SW 1271 (cell line): ENCODE results near the gene KIF7.
A peak's percentile ranks its signal among the peaks of the same experiment; 100 is the strongest.
"Not testable (repeated sequence)": the region's sequence is repeated elsewhere in the genome, so short reads cannot be mapped to it uniquely, and the experiment has no call there.

Experiments used
- DNase-seq, 2 experiments: peaks; one replicate each; lab custom pipeline; 2025; lab: John Stamatoyannopoulos, UW

The KIF7 gene, protein sequence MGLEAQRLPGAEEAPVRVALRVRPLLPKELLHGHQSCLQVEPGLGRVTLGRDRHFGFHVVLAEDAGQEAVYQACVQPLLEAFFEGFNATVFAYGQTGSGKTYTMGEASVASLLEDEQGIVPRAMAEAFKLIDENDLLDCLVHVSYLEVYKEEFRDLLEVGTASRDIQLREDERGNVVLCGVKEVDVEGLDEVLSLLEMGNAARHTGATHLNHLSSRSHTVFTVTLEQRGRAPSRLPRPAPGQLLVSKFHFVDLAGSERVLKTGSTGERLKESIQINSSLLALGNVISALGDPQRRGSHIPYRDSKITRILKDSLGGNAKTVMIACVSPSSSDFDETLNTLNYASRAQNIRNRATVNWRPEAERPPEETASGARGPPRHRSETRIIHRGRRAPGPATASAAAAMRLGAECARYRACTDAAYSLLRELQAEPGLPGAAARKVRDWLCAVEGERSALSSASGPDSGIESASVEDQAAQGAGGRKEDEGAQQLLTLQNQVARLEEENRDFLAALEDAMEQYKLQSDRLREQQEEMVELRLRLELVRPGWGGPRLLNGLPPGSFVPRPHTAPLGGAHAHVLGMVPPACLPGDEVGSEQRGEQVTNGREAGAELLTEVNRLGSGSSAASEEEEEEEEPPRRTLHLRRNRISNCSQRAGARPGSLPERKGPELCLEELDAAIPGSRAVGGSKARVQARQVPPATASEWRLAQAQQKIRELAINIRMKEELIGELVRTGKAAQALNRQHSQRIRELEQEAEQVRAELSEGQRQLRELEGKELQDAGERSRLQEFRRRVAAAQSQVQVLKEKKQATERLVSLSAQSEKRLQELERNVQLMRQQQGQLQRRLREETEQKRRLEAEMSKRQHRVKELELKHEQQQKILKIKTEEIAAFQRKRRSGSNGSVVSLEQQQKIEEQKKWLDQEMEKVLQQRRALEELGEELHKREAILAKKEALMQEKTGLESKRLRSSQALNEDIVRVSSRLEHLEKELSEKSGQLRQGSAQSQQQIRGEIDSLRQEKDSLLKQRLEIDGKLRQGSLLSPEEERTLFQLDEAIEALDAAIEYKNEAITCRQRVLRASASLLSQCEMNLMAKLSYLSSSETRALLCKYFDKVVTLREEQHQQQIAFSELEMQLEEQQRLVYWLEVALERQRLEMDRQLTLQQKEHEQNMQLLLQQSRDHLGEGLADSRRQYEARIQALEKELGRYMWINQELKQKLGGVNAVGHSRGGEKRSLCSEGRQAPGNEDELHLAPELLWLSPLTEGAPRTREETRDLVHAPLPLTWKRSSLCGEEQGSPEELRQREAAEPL (N-terminal part only)

DNA sequence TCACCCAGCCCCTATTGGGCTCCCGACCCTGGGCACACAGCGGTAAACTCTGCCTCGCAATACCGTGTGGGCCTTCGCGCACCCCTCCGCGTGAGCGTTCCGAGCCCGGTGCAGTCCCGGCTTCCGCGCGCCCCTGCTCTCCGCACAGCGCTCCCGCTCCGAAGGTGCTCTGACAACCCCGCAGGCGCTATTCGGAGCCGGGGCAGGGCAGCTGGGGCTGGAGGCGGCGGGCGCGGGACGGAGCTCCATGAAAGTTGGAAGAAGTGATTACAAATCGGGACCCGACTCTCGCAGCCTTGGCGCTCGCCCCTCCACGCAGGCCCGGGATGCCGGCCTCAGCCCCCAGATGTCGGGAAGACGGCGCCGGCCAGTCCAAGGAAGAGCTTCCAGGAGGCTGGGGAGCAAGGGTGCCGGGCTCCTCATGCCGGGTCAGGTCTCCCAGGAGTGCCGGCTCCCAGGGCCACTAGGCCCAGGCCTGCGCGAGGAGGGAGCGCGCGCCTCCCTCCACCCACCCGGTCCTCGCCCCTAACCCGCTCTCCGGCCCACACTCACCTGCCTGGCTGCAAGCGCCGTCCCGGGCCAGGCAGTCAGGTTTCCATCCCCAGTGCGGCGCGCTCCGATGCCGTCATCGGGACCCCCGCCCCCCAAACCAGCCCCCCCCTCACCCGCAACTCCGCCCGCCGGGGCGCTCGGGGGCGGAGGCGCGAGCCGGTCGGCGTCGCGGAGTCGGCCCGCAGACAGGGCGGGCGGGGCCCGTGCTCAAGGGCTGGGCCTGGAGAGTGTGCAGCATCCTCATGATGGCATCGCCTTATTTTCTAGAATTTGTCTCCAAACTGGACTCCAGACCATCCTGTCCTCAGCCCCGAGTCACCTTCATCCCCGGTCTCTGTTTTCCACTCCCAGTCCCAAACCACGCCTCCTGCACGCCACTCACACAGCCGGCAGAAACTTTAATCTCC lies at the start of gene KIF7:
Gene KIF7 (minus strand): TSS at position 621 of the 959 bp plus-strand sequence. CDS start 2,537 bp downstream, outside the sequence.
- peak; percentile 33 to 55 for DNase-seq

DNA sequence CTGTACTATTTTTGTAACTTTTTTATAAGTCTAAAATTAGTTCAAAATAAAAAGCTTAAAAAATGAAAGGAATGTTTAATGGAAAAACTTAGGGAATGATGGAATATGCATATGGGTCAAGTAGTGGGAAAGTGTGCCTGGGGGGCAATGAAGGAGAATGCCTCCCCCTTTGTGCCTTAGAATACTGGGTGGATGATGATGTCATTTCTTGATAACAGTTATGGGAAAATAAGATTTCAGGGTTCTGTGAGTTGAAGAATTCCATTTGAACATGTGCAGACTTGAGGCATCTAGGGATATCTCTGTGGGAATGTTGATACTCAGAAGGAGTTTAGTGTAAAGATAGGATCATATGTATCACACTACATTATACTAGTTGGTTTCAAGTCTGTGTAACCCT lies 49.1 kb upstream of the KIF7 start:
- no peak for DNase-seq

DNA sequence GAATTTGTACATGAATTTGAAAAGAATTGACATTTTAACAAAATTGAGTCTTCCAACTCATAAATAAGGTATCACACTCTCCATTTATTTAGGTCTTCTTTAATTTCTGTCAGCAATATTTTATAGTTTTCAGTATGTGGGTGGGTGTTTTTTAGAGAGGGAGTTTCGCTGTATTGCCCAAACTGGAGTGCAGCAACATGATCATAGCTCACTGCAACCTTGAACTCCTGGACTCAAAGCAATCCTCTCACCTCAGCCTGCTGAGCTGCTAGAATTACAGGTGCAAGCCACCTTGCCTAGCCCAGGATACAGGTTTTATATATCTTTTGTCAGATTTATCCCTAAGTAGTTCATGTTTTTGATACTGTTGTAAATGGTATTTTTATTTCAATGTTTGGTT lies 39.9 kb upstream of the KIF7 start:
- no peak for DNase-seq

DNA sequence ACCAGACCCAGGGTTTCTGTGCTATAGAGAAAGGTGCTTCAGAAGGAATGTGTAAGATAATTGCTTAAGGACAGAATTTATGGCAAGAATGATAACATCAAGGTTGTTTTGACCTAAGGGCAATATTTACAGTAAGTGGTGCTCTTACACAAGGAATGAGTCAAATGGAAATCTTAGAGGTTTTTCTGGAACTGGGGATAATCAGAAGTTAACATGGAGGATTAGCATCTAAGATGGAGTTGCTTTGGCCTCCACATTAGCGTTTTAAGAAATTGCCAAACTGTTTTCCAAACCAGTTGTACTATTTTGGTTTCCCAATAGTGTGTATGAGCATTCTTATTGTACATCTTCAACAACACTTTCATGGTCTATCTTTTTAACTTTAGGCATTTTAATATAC lies 38.4 kb upstream of the KIF7 start:
- DNase-seq, result no peak

DNA sequence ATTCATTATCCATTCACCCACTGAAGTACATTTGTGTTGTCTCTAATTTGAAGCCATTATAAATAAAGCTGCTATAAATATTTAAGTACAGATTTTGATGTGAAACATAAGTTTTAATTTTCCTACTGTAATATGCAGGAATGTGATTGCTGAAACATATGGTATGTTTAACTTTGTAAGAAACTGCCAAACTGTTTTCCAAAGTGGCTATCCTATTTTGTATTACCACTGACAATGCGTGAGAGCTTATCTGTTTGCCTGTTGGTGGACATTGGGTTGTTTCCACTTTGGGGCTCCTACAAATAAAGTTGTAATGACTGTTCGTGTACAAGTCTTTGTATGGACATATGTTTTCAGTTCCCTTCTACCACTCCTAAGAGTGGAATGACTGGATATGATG lies 37.8 kb upstream of the KIF7 start:
- DNase-seq, result no peak

DNA sequence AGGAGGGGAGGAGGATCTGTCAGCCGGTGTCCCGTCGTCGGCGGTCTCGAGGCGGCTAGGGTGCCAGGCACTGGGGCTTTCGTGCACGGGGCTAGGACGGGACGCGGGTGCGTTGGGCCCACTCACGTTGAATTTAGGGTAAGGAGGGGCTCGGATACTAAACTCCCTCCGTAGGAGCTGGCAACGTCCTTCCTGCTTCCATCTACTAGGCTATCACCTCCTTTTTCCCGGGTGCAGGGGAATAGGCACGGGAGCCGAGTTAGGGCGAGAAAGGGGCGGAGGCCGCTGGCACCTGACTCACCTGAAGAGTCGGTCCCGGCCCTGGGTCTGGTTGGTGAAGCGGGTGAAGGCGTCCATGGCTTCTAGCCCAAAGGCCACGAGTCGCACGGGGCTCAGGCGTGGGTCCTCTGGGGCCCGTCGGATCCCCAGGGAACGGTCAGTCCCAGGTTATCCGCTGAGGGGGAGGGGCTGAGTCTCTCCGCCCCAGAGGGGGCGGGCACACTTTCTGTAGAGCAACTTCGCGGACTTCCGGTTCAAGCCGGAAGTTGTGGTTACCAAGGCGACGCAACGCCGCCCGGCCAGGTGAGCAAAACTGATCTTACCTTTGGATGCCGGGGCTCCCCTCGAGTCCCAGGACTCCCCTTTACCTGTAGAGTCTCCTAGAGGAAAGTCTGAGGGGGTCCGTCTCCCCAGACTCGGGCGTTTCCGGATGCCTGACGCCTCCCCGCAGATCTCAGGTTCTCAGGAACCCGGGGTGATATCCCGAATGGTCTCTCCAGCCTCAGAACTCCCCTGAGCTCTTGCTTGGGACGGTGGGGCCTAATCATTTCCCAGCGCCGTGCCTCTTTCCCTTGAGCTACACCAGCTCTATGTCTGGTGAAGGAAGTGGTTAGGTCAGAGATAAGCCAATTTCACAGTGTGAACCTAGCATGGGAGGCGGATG lies 35.3 kb upstream of the KIF7 start, which contains the start of the genes PEX11A and WDR93:
Gene PEX11A (minus strand): TSS at position 479 of the 943 bp plus-strand sequence. CDS start 122 bp downstream, at position 357.
Gene WDR93 (plus strand): TSS at position 536 of the 943 bp plus-strand sequence. CDS start 10,936 bp downstream, outside the sequence.
- DNase-seq, result peak; percentile 55 to 80

DNA sequence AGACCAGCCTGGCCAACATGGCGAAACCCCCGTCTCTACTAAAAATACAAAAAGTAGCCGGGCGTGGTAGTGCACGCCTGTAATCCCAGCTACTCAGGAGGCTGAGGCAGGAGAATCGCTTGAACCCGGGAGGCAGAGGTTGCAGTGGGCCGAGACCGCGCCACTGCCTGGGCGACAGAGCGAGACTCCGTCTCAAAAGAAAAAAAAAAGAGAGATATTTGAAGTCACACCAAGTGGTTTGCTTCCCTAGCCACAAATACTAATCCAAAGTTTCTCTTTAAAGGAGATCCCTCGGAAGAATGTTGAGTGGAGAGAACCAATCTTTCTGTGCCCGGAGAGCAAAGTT lies 34.6 kb upstream of the KIF7 start:
- DNase-seq, result not testable (repeated sequence)

DNA sequence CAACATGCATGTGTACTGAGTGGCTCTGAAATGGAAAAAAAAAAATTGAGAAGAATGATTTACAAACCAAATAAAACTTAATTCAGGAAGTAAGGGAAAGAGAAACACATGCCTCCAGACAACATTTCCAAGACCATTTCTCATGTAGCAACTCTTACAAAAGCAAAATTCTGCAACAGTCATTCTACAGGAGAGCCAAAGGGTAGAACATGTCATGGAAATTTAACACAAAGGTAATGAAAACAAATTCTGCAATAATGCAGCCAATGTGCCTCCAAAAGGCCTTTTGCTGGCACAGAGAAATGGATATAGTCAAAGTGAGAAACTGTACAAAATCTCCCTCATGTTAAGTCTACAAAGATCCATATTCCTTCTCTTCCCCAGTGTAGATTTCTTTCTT lies 31.3 kb upstream of the KIF7 start:
- no peak for DNase-seq

DNA sequence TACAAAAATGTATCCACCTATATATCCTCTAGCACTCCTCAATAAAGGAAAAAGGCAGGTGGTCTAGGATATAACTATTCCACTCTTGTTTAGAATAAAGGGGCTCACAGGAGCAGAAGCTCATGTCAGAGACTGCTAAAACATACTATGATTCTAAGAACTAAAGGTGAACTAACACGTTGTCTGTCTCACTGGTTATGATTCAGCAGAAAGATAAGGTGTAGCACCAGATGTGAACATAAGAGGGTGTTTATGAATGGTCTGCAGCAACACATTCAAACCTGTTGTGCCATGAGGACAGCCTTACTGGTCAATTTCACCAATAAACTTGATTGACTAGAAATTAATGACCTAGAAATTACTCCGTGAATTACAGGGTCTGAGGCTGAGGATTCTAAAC lies 30.7 kb upstream of the KIF7 start:
- DNase-seq, result no peak

DNA sequence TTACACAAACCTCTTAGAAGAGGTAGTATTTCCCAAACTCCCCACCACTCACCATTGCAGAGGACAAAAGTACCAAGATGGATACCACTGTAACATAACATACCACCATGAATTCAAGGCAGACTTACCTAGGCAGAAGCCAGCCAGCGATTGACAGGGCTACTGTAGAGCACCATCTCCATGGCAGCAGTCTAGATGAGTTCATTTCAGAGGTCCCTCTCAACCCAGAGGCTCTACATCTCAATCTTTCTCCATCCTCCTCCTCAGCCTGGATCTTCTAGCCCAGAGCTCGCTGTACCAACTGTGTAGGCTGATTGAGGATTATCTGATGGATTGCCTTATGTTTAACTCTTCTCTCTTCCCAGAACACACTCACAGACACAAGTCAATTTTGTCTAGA lies 25.9 kb upstream of the KIF7 start:
- DNase-seq, result no peak

DNA sequence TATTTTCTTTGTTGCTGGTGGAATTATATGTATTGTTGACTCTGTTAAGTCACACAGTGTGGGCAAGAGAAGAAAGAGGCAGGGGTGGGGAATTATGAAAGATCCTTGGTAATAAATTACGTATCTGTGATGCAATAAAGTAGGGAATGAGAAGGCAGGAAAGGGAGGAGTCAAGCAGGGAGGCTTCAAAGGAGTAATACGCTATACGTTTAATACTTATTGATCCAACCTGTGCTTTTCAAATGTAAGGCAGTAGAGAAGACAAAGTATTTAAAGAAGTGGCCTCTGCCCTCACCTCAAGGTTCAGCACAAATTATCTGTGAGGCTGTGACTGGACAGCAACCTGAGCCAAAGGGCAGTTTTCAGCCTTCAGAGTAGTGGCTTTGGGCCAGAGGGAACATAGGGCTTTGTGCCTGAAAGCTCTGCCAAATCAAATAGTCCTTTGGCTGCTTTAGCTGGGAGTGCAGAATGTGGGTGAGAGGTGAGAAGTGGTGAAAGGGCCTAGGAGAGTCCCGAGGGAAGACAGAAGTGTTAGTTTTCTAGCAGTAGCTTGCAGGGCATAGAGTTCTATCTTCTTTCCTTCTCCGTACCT lies 25.1 kb upstream of the KIF7 start:
- DNase-seq, result no peak

DNA sequence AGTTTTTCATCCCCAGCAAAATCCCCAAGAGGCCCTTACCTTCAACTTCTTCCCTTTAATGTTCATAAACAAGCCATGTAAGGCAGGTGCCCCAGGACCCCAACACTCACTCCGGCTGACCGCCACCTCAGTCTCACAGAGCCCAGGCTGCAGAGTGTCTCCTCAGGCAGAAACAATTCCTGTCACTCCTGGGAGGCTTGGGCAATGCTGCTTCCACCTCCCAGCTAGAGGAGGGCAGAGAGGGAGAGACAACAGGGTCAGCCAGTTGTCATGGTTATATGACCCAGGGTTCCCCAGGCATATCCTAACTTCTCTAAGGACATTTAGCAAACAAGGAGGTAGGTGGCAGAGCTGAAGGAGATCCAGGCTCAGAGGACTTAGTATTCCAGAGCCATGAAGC lies 23.9 kb upstream of the KIF7 start, which contains the start of gene PLIN1:
Gene PLIN1 (minus strand): TSS at position 156 of the 400 bp plus-strand sequence. CDS start 1,878 bp downstream, outside the sequence.
- DNase-seq, result no peak

DNA sequence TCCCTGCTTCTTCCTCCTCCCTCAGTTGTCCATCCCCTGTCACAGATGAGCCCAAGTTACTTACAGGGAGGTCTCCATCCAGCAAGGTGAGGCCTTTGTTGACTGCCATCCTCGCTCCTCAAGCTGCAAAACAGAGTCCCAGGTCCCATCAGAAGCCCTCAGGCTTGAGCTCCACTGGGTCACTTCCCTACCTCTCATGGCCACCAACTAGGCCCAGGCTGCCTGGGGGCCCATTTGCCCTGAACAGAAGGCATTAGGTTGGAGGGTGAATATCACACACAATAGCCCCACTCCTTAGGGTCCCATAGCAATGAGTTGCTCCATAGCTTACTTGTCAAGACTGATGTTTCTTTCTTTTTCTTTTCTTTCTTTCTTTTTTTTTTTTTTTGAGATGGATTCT lies 22.1 kb upstream of the KIF7 start:
- DNase-seq, result no peak

DNA sequence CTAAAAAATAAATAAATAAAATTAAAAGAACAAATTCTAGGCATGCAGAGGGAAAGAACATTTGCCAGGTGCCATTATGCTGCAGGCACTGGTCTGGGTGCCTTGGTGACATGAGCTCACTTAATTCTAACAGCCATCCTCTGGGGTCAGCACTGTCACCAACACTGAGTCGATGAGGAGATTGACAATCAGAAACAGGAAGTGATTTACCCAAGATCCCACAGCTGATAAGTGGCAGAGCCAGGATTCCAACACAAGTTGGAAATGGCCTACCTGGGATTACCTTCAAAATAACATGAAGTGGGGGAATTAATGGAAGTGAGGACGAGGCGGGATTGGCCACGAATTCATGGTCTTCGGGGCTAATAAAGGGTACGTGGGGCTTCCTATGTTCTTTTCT lies 20.3 kb upstream of the KIF7 start:
- no peak for DNase-seq

DNA sequence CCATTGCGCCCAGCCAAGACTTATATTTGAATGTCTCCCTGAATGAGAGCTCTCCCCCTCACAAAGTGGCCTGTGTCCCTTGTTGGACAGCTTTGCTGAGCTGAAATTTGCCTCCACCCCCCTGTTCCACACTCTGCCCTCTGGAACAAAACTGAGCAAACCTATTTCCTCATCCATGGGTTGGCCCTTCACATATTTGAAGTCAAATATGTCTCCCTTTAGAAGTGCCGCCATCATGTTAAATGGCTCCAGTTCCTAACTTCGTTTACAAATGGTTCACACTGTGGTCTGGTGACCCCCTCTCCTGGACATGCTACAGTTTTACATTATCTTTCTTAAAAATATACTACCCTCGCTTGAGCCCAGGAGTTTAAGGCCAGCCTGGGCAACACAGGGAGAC lies 19.3 kb upstream of the KIF7 start:
- no peak for DNase-seq

DNA sequence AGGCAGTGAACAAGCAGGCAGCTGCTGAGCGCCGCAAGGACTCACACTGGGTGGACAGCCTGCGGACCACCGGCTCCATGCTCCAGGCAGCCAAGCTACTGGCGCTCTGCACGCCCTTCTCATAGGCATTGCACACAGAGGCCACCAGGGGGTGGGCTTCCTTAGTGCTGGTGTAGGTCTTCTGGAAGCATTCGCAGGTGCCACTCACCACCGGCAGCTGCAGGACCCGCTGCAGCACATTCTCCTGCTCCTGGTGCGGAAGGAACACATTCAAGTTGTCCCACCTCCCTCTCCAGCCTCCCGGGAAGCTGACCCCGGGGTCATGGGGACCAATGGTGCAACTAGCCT lies 17.9 kb upstream of the KIF7 start:
- no peak for DNase-seq

DNA sequence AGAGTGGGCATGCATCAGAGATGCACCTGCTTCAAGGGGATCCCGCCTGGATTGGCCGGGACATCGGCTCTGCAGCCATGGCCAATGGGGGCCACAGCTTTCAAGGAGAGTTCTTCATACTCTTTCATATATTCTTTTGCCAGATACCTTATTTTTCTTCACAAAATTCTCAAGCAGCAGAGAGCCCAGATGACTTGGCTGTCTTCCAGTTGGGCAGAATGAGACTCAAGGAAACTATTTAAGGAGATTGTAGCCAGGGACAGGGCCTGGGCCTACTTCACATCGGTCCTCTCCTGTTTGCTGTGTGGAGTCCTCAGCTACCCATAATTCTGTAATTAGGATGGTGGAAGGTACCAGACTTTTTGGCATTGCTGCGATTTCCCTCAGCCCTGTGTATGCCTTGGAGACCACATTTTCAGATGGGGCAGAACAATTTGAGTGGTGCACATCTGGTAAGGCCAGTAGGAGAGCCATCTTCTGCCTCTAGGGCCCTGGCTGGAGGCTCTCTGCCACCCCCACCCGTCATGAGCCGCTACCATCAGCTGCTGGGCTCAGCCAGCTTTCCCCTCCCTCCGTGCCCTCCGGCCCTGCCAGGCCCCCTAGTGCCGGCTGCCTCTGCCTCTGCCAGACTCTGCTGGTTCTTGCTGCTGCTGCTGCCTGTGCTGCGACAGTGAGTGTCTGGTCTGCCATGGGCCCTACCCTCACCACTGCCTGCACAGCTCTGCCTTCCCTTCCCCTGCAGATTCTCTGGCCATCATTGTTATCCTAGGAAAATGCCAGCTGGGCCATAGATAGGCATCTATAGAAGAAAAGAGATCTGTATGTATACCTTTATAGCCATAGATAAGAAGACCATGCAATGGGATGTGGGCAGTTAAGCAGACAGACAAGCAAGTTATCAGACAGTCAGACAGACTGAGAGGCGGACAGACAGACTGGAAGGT lies 17.2 kb upstream of the KIF7 start:
- DNase-seq, result no peak

DNA sequence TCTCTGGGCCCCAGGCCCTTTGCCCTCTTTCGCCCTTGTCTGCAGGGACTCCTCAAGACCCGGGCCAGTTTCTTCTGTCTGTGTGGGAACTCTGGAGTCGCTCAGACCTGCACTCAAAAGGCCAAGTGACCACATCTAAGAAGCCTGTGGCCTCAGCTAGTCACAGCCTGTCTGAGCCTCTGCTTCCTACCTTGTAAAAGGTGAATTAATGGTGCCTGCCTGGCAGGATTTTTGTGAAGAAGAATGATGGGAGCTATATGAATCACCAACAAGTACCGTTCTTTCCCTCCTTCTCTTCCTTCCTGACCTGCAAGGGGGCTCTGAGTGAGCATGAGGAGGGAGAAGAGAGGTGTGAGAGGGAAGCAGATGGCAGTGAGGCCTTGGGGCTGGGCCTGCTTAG lies 16.4 kb upstream of the KIF7 start:
- DNase-seq, result no peak
